ENCODE results near the gene HGFAC.

HGFAC gene

GRCh38 chr4:3427134-3427476 lies 14.7 kb upstream of the HGFAC start:
- FAIRE-seq = no peak

- FAIRE-seq = no peak
Observed at GRCh38 chr4:3427706-3428446, 13.9 kb upstream of the HGFAC start.

- no peak for FAIRE-seq
Observed at GRCh38 chr4:3429651-3430050, 12.1 kb upstream of the HGFAC start.

GRCh38 chr4:3430524-3430923 lies 11.2 kb upstream of the HGFAC start:
- FAIRE-seq = no peak

GRCh38 chr4:3431446-3431993 lies 10.2 kb upstream of the HGFAC start:
- FAIRE-seq = no peak

GRCh38 chr4:3432381-3432790 lies 9.4 kb upstream of the HGFAC start:
- FAIRE-seq = no peak

GRCh38 chr4:3433138-3433869 lies 8.5 kb upstream of the HGFAC start:
- no peak for FAIRE-seq

GRCh38 chr4:3434881-3435685 lies 6.7 kb upstream of the HGFAC start:
- no peak for FAIRE-seq

GRCh38 chr4:3435686-3435956 lies 6.1 kb upstream of the HGFAC start:
- no peak for FAIRE-seq

GRCh38 chr4:3436048-3436797 lies 5.5 kb upstream of the HGFAC start:
- no peak for FAIRE-seq

GRCh38 chr4:3436798-3437581 lies 4.8 kb upstream of the HGFAC start:
- FAIRE-seq = no peak

GRCh38 chr4:3437582-3437936 lies 4.2 kb upstream of the HGFAC start:
- no peak for FAIRE-seq

GRCh38 chr4:3437998-3438846 lies 3.5 kb upstream of the HGFAC start:
- FAIRE-seq = no peak

GRCh38 chr4:3438847-3439180 lies 3.0 kb upstream of the HGFAC start:
- no peak for FAIRE-seq

- no peak for FAIRE-seq
Observed at GRCh38 chr4:3439391-3439790, 2.4 kb upstream of the HGFAC start.

GRCh38 chr4:3440011-3440410 lies 1.8 kb upstream of the HGFAC start:
- no peak for FAIRE-seq

- FAIRE-seq = no peak
Observed at GRCh38 chr4:3440979-3441500, 728 bp upstream of the HGFAC start.

- FAIRE-seq = no peak
Observed at GRCh38 chr4:3442460-3442958, 741 bp downstream of the HGFAC start.

GRCh38 chr4:3442959-3443749 lies 1.4 kb downstream of the HGFAC start:
- FAIRE-seq = no peak

- FAIRE-seq = no peak
Observed at GRCh38 chr4:3443750-3444309, 2.1 kb downstream of the HGFAC start.
